H1 (cell line): ENCODE measurements around the gene SELENOK. TPM values are rescaled to one million over a fixed set of nuclear protein-coding genes. Genes with fewer than 3 reads are reported as not detected.

ENCODE experiments used
- EGR1 ChIP-seq: IDR thresholded peaks from 2 replicates; pipeline ENCODE4 v1.6.1; 2011; ENCODE audit warnings: low read depth, low read length, borderline replicate concordance
- HDAC2 ChIP-seq, 2 experiments: fragments of 300-600 bp in 1 of 2; sonication (generic) in 1 of 2; IDR thresholded peaks; 2 replicates each; pipeline ENCODE4 v1.6.1; 2011 to 2012; ENCODE audit warnings: low read depth in 2 of 2, low read length in 2 of 2, mild to moderate bottlenecking in 2 of 2, moderate library complexity in 2 of 2, borderline replicate concordance in 1 of 2, inconsistent platforms in 1 of 2
- NANOG ChIP-seq: IDR thresholded peaks from 2 replicates; pipeline ENCODE4 v1.6.1; 2011; ENCODE audit warnings: low read length, low read depth, mild to moderate bottlenecking, inconsistent platforms; ENCODE audit not compliant: insufficient read depth, poor library complexity, severe bottlenecking
- POU5F1 ChIP-seq: IDR thresholded peaks from 2 replicates; pipeline ENCODE4 v1.6.1; 2011; ENCODE audit warnings: low read depth, mild to moderate bottlenecking, low read length, moderate library complexity
- SP1 ChIP-seq: IDR thresholded peaks from 2 replicates; pipeline ENCODE4 v1.6.1; 2011; ENCODE audit warnings: low read depth, low read length
- SP2 ChIP-seq: IDR thresholded peaks from 2 replicates; pipeline ENCODE4 v1.6.1; 2012; ENCODE audit warnings: mild to moderate bottlenecking, low read length, inconsistent platforms
- TCF12 ChIP-seq: IDR thresholded peaks from 2 replicates; pipeline ENCODE4 v1.6.1; 2011; ENCODE audit warnings: low read depth, mild to moderate bottlenecking, low read length
- polyA plus RNA-seq, 7 experiments: library from polyadenylated mRNA; depleted of rRNA in 3 of 7; stranded (reverse) in 5 of 7; unstranded in 2 of 7; fragments of >200 nt in 5 of 7; fragments of 200-250 nt in 2 of 7; gene quantifications; 1 replicate in 5 of 7; 2 replicates in 1 of 7; 4 replicates in 1 of 7; pipeline versions ENCODE4 v1.2.1 to v1.2.3, GENCODE V29; 2011 to 2013; ENCODE audit warnings: missing spikeins in 2 of 7, mixed read lengths in 2 of 7
- total RNA-seq: library from RNA; stranded (reverse); fragmentation: NEBNext Ultra II Directional; extraction: Animal tissue kit (Norgen Biotek cat#: 25700); gene quantifications from 2 replicates; pipeline ENCODE4 v1.2.1, GENCODE V29; 2021
- TF ChIP-seq, protein P1 (sequence below): fragments of 300-600 bp; sonication (generic); IDR thresholded peaks from 2 replicates; pipeline ENCODE4 v1.7.1; 2012; ENCODE audit warnings: low read length, moderate library complexity, mild to moderate bottlenecking, inconsistent platforms; ENCODE audit not compliant: insufficient replicate concordance
- TF ChIP-seq, protein P2 (sequence below): IDR thresholded peaks from 2 replicates; pipeline ENCODE4 v1.6.1; 2012; ENCODE audit warnings: inconsistent platforms

SELENOK gene
- total and polyA plus RNA-seq, 2 of the 8 experiments (the other 6 are each of a cell fraction or from before 2014, with no cell fraction given): 26.9 to 40.2 TPM

DNA sequence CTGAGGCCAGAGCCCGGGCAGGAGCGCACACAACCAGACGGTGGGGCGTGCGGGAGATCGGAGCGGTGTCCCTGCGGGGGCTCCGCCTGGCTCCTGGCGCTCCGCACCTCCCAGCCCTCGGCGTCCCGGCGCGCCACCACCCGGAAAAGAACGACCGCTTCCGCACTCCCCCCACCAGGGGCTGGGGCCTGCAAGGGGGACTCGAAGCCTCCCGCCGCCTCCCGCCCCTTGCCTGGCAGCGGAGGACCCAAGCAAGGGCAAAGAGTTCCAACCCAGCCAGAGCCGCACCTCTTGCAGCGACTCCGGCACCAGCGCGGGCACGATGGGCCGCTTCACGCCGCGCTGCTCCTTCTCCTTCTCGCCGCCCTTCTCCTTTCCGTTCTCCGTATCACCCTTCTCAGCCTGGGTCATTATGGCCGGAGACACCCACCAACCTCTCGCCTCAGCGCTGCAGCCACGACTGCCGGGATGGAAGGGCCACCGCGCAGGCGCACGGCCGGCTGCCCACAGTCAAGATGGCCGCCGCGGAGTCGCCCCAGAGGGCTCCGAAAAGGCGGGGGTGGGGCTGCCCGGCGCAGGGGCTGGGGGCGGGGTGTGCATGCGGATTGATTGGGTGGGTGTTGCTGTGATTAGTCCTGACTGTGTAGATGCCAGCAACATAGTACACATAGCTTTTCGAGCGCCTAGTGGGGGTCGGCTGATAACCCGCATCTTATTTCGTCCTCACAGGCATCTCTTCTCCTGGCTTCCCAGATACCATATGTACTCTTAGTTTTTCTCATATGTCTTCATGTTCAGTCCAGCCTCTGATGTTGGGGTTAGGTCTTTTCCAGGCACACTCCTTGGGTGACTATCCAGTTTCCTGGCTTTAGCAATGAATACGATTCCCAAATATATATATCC is 9.7 kb downstream of the SELENOK start, which contains the start of gene ACTR8 (continued):
- TF ChIP-seq, protein P1, sequence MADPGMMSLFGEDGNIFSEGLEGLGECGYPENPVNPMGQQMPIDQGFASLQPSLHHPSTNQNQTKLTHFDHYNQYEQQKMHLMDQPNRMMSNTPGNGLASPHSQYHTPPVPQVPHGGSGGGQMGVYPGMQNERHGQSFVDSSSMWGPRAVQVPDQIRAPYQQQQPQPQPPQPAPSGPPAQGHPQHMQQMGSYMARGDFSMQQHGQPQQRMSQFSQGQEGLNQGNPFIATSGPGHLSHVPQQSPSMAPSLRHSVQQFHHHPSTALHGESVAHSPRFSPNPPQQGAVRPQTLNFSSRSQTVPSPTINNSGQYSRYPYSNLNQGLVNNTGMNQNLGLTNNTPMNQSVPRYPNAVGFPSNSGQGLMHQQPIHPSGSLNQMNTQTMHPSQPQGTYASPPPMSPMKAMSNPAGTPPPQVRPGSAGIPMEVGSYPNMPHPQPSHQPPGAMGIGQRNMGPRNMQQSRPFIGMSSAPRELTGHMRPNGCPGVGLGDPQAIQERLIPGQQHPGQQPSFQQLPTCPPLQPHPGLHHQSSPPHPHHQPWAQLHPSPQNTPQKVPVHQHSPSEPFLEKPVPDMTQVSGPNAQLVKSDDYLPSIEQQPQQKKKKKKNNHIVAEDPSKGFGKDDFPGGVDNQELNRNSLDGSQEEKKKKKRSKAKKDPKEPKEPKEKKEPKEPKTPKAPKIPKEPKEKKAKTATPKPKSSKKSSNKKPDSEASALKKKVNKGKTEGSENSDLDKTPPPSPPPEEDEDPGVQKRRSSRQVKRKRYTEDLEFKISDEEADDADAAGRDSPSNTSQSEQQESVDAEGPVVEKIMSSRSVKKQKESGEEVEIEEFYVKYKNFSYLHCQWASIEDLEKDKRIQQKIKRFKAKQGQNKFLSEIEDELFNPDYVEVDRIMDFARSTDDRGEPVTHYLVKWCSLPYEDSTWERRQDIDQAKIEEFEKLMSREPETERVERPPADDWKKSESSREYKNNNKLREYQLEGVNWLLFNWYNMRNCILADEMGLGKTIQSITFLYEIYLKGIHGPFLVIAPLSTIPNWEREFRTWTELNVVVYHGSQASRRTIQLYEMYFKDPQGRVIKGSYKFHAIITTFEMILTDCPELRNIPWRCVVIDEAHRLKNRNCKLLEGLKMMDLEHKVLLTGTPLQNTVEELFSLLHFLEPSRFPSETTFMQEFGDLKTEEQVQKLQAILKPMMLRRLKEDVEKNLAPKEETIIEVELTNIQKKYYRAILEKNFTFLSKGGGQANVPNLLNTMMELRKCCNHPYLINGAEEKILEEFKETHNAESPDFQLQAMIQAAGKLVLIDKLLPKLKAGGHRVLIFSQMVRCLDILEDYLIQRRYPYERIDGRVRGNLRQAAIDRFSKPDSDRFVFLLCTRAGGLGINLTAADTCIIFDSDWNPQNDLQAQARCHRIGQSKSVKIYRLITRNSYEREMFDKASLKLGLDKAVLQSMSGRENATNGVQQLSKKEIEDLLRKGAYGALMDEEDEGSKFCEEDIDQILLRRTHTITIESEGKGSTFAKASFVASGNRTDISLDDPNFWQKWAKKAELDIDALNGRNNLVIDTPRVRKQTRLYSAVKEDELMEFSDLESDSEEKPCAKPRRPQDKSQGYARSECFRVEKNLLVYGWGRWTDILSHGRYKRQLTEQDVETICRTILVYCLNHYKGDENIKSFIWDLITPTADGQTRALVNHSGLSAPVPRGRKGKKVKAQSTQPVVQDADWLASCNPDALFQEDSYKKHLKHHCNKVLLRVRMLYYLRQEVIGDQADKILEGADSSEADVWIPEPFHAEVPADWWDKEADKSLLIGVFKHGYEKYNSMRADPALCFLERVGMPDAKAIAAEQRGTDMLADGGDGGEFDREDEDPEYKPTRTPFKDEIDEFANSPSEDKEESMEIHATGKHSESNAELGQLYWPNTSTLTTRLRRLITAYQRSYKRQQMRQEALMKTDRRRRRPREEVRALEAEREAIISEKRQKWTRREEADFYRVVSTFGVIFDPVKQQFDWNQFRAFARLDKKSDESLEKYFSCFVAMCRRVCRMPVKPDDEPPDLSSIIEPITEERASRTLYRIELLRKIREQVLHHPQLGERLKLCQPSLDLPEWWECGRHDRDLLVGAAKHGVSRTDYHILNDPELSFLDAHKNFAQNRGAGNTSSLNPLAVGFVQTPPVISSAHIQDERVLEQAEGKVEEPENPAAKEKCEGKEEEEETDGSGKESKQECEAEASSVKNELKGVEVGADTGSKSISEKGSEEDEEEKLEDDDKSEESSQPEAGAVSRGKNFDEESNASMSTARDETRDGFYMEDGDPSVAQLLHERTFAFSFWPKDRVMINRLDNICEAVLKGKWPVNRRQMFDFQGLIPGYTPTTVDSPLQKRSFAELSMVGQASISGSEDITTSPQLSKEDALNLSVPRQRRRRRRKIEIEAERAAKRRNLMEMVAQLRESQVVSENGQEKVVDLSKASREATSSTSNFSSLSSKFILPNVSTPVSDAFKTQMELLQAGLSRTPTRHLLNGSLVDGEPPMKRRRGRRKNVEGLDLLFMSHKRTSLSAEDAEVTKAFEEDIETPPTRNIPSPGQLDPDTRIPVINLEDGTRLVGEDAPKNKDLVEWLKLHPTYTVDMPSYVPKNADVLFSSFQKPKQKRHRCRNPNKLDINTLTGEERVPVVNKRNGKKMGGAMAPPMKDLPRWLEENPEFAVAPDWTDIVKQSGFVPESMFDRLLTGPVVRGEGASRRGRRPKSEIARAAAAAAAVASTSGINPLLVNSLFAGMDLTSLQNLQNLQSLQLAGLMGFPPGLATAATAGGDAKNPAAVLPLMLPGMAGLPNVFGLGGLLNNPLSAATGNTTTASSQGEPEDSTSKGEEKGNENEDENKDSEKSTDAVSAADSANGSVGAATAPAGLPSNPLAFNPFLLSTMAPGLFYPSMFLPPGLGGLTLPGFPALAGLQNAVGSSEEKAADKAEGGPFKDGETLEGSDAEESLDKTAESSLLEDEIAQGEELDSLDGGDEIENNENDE: no peak
- no peak for TF ChIP-seq TCF12
- no peak for TF ChIP-seq POU5F1
- TF ChIP-seq, protein P2, sequence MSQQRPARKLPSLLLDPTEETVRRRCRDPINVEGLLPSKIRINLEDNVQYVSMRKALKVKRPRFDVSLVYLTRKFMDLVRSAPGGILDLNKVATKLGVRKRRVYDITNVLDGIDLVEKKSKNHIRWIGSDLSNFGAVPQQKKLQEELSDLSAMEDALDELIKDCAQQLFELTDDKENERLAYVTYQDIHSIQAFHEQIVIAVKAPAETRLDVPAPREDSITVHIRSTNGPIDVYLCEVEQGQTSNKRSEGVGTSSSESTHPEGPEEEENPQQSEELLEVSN: peak; percentile 27; the same call in 1 of the 2 replicates
- no peak for TF ChIP-seq SP1
- TF ChIP-seq HDAC2 (IDR thresholded peaks at IDR 0.05; ENCODE audit: borderline replicate concordance in 1 of 2, low read depth in 2 of 2, low read length in 2 of 2): no peak
- no peak for TF ChIP-seq NANOG
- TF ChIP-seq EGR1: peak; percentile 67; the same call in 1 of the 2 replicates
- no peak for TF ChIP-seq SP2
